Measurements from ENCODE around the gene PPP1R1C. TPM values are rescaled to one million over a fixed set of nuclear protein-coding genes. Genes with fewer than 3 reads are reported as not detected.

Gene PPP1R1C
- total RNA-seq, 2 experiments from 2014 or later = not detected

DNA sequence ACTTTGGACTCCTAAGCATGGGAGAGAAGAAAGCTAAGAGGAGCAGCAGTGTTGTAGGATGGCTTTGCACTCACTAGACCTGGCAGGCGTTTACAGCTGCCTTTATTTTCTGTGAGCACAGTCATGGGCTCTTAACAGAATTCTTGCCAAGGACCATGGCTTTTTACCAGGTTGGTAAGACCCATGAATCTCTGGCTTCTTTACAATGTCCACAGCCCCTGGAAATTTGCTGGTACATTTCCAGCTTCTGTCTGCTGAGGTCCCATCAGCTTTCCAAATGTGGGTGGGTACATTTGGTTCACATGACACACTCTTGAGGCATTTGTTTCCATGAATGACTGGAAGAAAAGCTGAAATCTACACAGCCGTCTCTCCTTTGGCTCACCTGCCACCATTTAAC lies 162.7 kb downstream of the PPP1R1C start:
- Histone ChIP-seq H3K79me2 (ENCODE audit: insufficient read depth, low read depth, low read length) (no peaks in the 10 kb centered on the region), H3K4me1 (ENCODE audit: insufficient read depth, low read length, poor library complexity, severe bottlenecking) (no peaks in the 10 kb centered on the region), H3K27ac (ENCODE audit: low read depth, low read length, poor library complexity, severe bottlenecking) (no peak overlapping the region), H3K36me3 (ENCODE audit: insufficient read depth, low read length) (no peaks in the 10 kb centered on the region), H3K4me2 (ENCODE audit: low read length) (no peak overlapping the region), H4K20me1 (ENCODE audit: insufficient read depth, low read length) (no peaks in the 10 kb centered on the region), H3K4me3 (ENCODE audit: low read depth, low read length, poor library complexity, severe bottlenecking) (no peak overlapping the region), H3K9me3 (ENCODE audit: low read length) (no peaks in the 10 kb centered on the region), H3K9me2 (ENCODE audit: insufficient read depth, low read length) (no peaks in the 10 kb centered on the region), H2AFZ (ENCODE audit: low read length) (no peak overlapping the region)
- no TSS peak for BruUV-seq (replicated peaks)
- ChIA-PET POLR2A (no interaction called here), CTCF (ENCODE audit: unreplicated experiment) (no interaction called here)
- TF ChIP-seq EZH2phosphoT487 (IDR thresholded peaks at IDR 0.05; ENCODE audit: borderline replicate concordance, low read depth, low read length) = no peak
- TF ChIP-seq, protein P1, sequence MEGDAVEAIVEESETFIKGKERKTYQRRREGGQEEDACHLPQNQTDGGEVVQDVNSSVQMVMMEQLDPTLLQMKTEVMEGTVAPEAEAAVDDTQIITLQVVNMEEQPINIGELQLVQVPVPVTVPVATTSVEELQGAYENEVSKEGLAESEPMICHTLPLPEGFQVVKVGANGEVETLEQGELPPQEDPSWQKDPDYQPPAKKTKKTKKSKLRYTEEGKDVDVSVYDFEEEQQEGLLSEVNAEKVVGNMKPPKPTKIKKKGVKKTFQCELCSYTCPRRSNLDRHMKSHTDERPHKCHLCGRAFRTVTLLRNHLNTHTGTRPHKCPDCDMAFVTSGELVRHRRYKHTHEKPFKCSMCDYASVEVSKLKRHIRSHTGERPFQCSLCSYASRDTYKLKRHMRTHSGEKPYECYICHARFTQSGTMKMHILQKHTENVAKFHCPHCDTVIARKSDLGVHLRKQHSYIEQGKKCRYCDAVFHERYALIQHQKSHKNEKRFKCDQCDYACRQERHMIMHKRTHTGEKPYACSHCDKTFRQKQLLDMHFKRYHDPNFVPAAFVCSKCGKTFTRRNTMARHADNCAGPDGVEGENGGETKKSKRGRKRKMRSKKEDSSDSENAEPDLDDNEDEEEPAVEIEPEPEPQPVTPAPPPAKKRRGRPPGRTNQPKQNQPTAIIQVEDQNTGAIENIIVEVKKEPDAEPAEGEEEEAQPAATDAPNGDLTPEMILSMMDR (conservative IDR thresholded peaks at IDR 0.05; ENCODE audit: low read length) = no peak
- no peak for DNase-seq (ENCODE audit: low spot score)
- intact Hi-C loops (cut with micrococcal nuclease; ENCODE audit: unreplicated experiment) = no loop called here

DNA sequence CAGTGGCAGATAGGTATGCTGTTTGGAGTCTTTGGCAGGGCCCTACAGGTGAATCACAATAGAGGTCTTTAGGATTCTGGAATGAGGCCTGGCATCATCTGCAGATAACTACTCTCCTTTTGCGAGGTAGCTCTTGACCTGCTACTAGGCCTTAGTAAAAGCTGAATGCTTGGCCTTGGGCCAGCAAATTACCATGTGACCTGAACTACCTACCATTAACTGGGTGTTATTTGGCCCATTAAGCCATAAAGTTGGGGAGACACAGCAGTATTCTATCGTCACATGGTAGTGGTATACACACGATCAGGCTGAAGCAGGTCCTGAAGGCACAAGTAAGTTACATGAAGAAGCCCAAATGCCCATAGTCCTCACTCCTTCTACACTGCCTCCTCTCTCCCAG lies 178.2 kb downstream of the PPP1R1C start:
- no peaks in the 10 kb centered on the region for H3K79me2 ChIP-seq (ENCODE audit: insufficient read depth, low read depth, low read length)
- H3K27ac ChIP-seq (ENCODE audit: low read depth, low read length, poor library complexity, severe bottlenecking) = no peak overlapping the region
- no peaks in the 10 kb centered on the region for H3K36me3 ChIP-seq (ENCODE audit: insufficient read depth, low read length)
- DNase-seq (ENCODE audit: low spot score) = no peak
- intact Hi-C loops (cut with micrococcal nuclease; ENCODE audit: unreplicated experiment) = no loop called here
- ChIA-PET CTCF (ENCODE audit: unreplicated experiment) (no interaction called here), POLR2A (no interaction called here)
- no peak overlapping the region for H3K4me2 ChIP-seq (ENCODE audit: low read length)
- H4K20me1 ChIP-seq (ENCODE audit: insufficient read depth, low read length) = no peaks in the 10 kb centered on the region
- no peak for TF ChIP-seq EZH2phosphoT487 (IDR thresholded peaks at IDR 0.05; ENCODE audit: borderline replicate concordance, low read depth, low read length)
- TF ChIP-seq, protein P1 (conservative IDR thresholded peaks at IDR 0.05; ENCODE audit: low read length) = no peak
- H3K4me1 ChIP-seq (ENCODE audit: insufficient read depth, low read length, poor library complexity, severe bottlenecking) = no peaks in the 10 kb centered on the region
- no peaks in the 10 kb centered on the region for H3K9me3 ChIP-seq (ENCODE audit: low read length)
- no peak overlapping the region for H3K4me3 ChIP-seq (ENCODE audit: low read depth, low read length, poor library complexity, severe bottlenecking)
- BruUV-seq (replicated peaks) = no TSS peak
- H2AFZ ChIP-seq (ENCODE audit: low read length) = no peak overlapping the region
- no peaks in the 10 kb centered on the region for H3K9me2 ChIP-seq (ENCODE audit: insufficient read depth, low read length)

DNA sequence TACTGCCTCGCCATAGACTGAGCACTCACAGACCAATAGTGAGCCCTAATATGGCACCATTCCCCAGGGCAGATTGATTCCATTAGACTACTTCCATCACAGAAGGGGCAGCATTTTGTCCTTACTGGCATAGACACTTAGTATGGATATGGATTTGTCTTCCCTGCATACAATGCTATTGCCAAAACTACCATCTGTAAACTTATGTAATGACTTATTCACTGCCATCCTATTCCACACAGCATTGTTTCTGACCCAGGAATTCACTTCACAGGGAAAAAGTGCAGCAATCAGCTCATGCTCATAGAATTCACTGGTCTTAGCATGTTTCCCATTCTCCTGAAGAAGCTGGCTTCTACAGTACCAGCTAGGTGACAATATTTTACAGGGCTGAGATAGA lies 179.0 kb downstream of the PPP1R1C start:
- H2AFZ ChIP-seq (ENCODE audit: low read length) = no peak overlapping the region
- H3K27ac ChIP-seq (ENCODE audit: low read depth, low read length, poor library complexity, severe bottlenecking) = no peak overlapping the region
- H3K9me3 ChIP-seq (ENCODE audit: low read length) = no peaks in the 10 kb centered on the region
- no peaks in the 10 kb centered on the region for H3K79me2 ChIP-seq (ENCODE audit: insufficient read depth, low read depth, low read length)
- no peaks in the 10 kb centered on the region for H3K9me2 ChIP-seq (ENCODE audit: insufficient read depth, low read length)
- no peak overlapping the region for H3K4me3 ChIP-seq (ENCODE audit: low read depth, low read length, poor library complexity, severe bottlenecking)
- H3K36me3 ChIP-seq (ENCODE audit: insufficient read depth, low read length) = no peaks in the 10 kb centered on the region
- H3K4me2 ChIP-seq (ENCODE audit: low read length) = no peak overlapping the region
- ChIA-PET CTCF (ENCODE audit: unreplicated experiment) (no interaction called here), POLR2A (interaction anchor here (0.6 kb wide), 1 partner anchor 433 kb away, joined by 3 read pairs; no protein-coding TSS in a partner anchor)
- no peaks in the 10 kb centered on the region for H3K4me1 ChIP-seq (ENCODE audit: insufficient read depth, low read length, poor library complexity, severe bottlenecking)
- TF ChIP-seq, protein P1 (conservative IDR thresholded peaks at IDR 0.05; ENCODE audit: low read length) = no peak
- TF ChIP-seq EZH2phosphoT487 (IDR thresholded peaks at IDR 0.05; ENCODE audit: borderline replicate concordance, low read depth, low read length) = no peak
- BruUV-seq (replicated peaks) = no TSS peak
- intact Hi-C loops (cut with micrococcal nuclease; ENCODE audit: unreplicated experiment) = no loop called here
- no peak for DNase-seq (ENCODE audit: low spot score)
- H4K20me1 ChIP-seq (ENCODE audit: insufficient read depth, low read length) = no peaks in the 10 kb centered on the region
